Measurements from ENCODE around the gene MAPKAPK5.
"Not testable (repeated sequence)": the region's sequence is repeated elsewhere in the genome, so short reads cannot be mapped to it uniquely, and the experiment has no call there.

Gene MAPKAPK5

DNA sequence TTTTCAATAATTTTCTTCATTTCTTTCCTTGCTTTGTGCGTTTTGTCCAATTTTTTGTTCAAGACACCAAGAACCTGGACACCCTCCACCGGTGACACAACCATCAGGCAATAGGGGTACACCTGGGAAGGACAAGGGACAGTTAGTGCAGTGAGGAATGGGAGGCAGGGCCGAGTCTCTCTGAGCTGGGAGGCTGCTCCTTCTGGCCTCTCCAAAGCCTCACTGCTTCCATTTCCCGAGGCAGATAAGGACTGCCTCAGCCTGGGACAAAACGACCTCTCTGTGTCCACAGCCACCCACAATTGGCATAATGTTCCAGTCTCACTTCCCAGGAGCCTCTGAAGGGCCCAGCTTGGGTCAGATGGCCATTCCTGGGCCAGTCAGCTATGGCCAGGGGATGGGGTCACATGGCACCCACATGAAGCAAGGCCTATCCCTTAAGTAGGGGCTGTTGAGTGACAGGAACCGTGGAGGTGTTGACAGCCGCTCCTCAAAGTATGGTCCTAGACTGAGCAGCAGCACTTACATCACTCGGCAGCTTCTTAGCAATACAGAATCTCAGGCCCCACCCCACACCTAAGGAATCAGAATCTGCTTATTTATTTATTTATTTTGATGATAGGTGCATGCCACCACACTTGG is 13.6 kb upstream of the MAPKAPK5 start:
- no peak for DNase-seq

- DNase-seq: not testable (repeated sequence)
Measured at GRCh38 chr12:111829635-111830034, 12.4 kb upstream of the MAPKAPK5 start.

DNA sequence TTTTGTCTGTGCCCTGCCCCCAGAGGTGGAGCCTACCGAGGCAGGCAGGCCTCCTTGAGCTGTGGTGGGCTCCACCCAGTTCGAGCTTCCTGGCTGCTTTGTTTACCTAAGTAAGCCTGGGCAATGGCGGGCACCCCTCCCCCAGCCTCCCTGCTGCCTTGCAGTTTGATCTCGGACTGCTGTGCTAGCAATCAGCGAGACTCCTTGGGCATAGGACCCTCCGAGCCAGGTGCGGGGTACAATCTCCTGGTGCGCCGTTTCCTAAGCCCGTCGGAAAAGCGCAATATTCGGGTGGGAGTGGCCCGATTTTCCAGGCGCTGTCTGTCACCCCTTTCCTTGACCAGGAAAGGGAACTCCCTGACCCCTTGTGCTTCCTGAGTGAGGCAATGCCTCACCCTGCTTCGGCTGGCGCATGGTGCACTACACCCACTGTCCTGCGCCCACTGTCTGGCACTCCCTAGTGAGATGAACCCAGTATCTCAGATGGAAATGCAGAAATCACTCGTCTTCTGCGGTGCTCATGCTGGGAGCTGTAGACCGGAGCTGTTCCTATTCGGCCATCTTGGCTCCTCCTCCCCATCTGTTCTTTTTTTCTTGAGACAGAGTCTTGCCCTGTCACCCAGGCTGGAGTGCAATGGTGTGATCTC is 7.2 kb upstream of the MAPKAPK5 start:
- DNase-seq: not testable (repeated sequence)

- not testable (repeated sequence) for DNase-seq
Measured at GRCh38 chr12:111835531-111836181, 6.4 kb upstream of the MAPKAPK5 start.

DNA sequence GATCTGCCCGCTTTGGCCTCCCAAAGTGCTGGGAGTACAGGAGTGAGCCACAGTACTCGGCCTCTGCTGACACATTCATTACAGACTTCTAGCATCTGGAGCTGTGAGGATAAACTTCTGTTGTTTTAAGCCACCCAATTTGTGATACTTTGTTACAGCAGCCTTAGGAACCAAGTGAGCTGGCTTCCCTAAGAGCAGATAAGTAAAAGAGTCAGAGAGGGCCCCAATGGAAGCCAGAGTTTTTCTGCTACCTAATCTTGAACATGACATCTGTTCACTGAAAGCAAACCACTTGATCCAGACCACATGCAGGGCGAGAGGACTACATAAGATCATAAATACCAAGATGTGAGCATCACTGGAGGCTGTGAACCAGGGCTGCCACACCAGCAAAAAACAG is 3.7 kb upstream of the MAPKAPK5 start:
- DNase-seq: no peak

- no peak for DNase-seq
Measured at GRCh38 chr12:111840807-111841206, 1.2 kb upstream of the MAPKAPK5 start.

GRCh38 chr12:111841236-111841749 is 735 bp upstream of the MAPKAPK5 start:
- peak in 1 of 14 donors; percentile 23 for DNase-seq

GRCh38 chr12:111842556-111843396 is 748 bp downstream of the MAPKAPK5 start:
- DNase-seq: peak in 1 of 14 donors; percentile 29

- DNase-seq: peak in 1 of 14 donors; percentile 11
Measured at GRCh38 chr12:111846016-111846415, 4.0 kb downstream of the MAPKAPK5 start.

DNA sequence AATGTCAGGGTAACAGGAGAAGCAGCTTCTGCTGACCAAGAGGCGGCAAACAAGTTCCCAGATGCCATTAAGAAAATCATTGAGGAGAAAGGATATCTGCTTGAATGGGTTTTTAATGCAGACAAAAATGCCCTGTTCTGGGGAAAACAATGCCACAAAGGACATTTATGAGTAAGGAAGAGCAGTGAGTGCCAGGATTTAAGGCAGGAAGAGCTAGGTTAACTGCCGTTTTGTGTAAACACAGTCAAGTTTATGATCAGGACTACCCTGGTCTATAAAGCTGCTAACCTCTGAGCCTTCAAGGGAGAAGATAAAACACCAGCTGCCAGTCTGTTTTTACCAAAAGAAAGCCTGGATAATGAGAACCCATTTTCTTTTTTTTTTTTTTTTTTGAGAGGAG is 8.5 kb downstream of the MAPKAPK5 start:
- DNase-seq: no peak

- DNase-seq: no peak
Measured at GRCh38 chr12:111858186-111858585, 16.2 kb downstream of the MAPKAPK5 start.

- no peak for DNase-seq
Measured at GRCh38 chr12:111858778-111859177, 16.8 kb downstream of the MAPKAPK5 start.

GRCh38 chr12:111864913-111865312 is 22.9 kb downstream of the MAPKAPK5 start:
- DNase-seq: no peak

DNA sequence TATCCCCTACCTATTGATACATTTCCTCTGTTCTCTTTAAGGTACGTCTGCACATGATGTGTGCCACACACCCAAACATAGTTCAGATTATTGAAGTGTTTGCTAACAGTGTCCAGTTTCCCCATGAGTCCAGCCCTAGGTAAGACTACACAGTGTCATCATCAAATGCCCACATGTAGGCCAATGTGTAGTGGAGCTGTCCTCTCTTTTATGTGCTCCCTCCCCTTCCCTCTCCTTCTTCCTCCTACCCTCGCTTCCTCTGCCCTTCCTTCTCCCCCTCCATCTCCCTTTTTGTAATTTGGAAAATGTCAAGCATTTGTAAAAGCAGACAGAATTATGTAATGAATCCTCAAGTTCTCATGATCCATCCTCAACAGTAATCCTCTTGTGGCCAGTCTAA is 25.5 kb downstream of the MAPKAPK5 start:
- DNase-seq: no peak

GRCh38 chr12:111868676-111869588 is 26.9 kb downstream of the MAPKAPK5 start:
- DNase-seq: no peak

DNA sequence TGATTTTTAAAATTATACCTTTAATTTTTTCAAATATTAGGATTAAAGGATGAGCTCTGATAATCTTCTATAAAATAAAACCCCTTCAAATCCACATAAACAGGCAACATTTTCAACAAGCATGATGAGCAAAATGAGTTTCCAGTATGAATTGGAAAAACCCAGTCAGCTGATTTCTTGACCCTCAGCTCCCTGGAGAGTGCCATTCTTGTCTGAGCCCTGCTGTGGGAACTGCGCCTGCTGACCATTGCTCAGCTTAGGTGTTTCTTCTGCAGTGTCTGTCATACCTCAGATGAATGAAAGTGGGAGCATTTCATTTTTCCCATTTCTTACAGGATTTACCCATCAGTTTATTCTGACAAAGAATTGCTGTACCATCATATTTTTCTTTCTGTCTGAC is 27.6 kb downstream of the MAPKAPK5 start:
- DNase-seq: no peak

DNA sequence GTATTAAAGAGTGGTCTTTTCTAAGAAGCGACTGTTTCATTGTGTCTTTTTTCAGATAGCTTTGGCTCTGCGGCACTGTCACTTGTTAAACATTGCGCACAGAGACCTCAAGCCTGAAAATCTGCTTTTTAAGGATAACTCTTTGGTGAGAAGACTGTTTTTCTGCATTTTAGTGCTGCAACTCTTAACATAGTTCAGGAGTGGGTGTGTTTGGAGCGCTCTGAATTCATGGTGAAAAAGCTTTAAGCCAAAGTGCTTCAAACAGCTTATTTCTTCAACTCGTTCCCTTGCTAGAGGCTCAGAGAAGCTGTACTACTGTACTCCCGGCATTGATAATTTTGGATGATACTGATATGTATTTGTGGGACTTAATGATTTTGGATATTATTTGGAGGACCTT is 28.2 kb downstream of the MAPKAPK5 start:
- DNase-seq: no peak

DNA sequence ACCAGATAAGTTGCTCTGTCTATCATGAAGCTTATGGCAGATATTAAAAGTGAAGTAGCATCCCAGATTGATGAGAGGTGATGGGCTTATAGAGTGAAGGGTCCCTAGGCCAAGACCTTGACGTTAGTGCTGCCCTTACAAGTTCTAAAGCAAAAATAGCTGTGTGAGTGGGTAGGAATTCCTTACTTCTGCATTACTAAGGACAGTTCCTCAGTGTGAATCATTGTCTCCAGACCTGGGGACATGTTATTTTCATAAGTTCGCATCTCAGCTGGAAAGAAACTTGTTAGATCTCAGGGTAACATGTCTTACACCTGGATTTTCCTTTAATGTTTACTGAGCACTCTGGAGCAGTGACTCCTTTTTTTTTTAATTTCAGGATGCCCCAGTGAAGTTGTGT is 28.7 kb downstream of the MAPKAPK5 start:
- DNase-seq: no peak

DNA sequence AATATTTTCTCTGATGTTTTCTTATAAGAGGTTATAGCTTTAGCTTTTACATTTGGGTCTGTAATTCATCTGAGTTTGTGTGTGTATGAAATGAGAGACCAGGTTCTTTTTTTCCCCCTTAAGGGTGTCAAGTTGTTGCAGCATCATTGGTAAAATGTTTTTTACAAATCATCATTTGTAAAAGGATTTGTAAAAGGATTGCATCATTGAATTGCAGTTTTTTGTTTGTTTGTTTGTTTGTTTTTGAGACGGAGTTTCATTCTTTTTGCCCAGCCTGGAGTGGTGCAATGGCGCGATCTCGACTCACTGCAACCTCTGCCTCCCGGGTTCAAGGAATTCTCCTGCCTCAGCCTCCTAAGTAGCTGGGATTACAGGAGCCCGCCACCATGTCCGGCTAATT is 31.1 kb downstream of the MAPKAPK5 start:
- DNase-seq: no peak

DNA sequence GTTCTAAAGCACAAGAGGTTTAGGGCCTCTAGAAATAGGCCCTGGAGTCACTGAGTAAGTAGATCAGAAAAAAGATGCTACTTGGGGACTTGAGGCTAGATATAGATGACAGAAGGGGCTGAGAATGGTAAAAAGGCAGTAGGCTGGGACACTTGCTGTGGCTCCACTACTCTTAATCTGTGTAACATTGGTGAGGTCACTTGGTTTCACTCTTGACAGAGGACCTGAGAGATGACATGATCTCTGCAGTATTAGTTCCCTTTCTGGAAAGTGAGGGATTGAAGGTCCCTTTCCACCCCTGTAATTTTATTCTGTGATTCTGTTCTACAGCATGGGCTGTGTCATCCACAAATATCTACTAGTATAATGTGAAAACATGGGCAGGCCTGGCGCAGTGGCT is 39.7 kb downstream of the MAPKAPK5 start:
- no peak for DNase-seq

All from C1 segment of cervical spinal cord (tissue), 14 donors.